Testis (tissue), 2 donors: ENCODE data around the gene ANO6.

ENCODE experiments used
- POLR2A ChIP-seq: fragments of 450-650 bp; IDR thresholded peaks from one replicate; pipeline ENCODE4 v1.6.1; 2017; ENCODE audit warnings: antibody characterized with exemption, mild to moderate bottlenecking, moderate library complexity
- TF ChIP-seq, protein P1 (sequence below), 3 experiments: fragments of 450-650 bp in 2 of 3; fragments of 200-600 bp in 1 of 3; sonication (generic) in 1 of 3; IDR thresholded peaks; one replicate each; pipeline ENCODE4 v1.5.1; 2016 to 2019; ENCODE audit warnings: antibody characterized with exemption in 3 of 3, mild to moderate bottlenecking in 2 of 3, moderate library complexity in 1 of 3

DNA sequence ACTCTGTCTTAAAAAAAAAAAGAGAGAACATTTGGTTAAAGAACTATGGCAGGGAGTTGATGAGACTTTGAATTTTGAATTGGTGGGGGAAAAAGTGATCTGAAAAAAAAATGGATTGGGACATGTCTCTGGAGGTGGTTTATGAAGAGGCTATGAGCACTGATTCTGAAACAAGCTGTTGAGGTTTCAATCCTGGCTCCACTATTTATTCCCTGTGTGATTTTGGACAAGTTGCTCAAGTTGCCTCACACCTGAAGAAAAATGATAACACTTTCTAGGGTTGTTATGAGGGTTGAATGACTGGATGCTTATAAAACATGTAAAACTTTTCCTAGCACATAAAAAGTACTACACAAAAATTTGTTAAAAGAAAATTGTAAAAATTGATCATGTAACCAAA is 1.8 kb upstream of the ANO6 start:
- no peak for TF ChIP-seq POLR2A
- TF ChIP-seq, protein P1, sequence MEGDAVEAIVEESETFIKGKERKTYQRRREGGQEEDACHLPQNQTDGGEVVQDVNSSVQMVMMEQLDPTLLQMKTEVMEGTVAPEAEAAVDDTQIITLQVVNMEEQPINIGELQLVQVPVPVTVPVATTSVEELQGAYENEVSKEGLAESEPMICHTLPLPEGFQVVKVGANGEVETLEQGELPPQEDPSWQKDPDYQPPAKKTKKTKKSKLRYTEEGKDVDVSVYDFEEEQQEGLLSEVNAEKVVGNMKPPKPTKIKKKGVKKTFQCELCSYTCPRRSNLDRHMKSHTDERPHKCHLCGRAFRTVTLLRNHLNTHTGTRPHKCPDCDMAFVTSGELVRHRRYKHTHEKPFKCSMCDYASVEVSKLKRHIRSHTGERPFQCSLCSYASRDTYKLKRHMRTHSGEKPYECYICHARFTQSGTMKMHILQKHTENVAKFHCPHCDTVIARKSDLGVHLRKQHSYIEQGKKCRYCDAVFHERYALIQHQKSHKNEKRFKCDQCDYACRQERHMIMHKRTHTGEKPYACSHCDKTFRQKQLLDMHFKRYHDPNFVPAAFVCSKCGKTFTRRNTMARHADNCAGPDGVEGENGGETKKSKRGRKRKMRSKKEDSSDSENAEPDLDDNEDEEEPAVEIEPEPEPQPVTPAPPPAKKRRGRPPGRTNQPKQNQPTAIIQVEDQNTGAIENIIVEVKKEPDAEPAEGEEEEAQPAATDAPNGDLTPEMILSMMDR (IDR thresholded peaks at IDR 0.05), result no peak
